ENCODE data around the gene RIMKLA.

DNA sequence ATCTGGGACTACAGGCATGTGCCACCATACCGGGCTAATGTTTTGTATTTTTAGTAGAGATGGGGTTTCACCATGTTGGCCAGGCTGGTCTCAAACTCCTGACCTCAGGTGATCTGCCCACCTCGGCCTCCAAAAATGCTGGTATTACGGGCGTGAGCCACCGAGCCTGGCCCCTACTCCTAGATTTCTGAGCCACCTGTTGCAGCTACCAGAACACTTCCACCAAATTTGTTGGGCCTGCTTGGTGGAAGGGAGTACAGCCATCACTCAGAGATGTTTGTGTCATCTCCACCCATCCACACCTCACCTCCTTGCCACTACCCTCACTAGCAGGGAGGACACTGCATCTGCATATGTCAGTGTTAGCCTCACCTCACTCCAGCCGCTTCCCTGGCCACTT lies 5.5 kb downstream of the RIMKLA start:
- TF ChIP-seq, protein P1, sequence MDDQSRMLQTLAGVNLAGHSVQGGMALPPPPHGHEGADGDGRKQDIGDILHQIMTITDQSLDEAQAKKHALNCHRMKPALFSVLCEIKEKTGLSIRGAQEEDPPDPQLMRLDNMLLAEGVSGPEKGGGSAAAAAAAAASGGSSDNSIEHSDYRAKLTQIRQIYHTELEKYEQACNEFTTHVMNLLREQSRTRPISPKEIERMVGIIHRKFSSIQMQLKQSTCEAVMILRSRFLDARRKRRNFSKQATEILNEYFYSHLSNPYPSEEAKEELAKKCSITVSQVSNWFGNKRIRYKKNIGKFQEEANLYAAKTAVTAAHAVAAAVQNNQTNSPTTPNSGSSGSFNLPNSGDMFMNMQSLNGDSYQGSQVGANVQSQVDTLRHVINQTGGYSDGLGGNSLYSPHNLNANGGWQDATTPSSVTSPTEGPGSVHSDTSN (IDR thresholded peaks at IDR 0.05; ENCODE audit: insufficient replicate concordance, low read depth, low read length), result no peak
- TF ChIP-seq, protein P2, sequence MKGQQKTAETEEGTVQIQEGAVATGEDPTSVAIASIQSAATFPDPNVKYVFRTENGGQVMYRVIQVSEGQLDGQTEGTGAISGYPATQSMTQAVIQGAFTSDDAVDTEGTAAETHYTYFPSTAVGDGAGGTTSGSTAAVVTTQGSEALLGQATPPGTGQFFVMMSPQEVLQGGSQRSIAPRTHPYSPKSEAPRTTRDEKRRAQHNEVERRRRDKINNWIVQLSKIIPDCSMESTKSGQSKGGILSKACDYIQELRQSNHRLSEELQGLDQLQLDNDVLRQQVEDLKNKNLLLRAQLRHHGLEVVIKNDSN (IDR thresholded peaks at IDR 0.05; ENCODE audit: borderline replicate concordance, extremely low read length, insufficient read depth, low read depth, low read length), result no peak
- TF ChIP-seq, protein P3, sequence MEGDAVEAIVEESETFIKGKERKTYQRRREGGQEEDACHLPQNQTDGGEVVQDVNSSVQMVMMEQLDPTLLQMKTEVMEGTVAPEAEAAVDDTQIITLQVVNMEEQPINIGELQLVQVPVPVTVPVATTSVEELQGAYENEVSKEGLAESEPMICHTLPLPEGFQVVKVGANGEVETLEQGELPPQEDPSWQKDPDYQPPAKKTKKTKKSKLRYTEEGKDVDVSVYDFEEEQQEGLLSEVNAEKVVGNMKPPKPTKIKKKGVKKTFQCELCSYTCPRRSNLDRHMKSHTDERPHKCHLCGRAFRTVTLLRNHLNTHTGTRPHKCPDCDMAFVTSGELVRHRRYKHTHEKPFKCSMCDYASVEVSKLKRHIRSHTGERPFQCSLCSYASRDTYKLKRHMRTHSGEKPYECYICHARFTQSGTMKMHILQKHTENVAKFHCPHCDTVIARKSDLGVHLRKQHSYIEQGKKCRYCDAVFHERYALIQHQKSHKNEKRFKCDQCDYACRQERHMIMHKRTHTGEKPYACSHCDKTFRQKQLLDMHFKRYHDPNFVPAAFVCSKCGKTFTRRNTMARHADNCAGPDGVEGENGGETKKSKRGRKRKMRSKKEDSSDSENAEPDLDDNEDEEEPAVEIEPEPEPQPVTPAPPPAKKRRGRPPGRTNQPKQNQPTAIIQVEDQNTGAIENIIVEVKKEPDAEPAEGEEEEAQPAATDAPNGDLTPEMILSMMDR (IDR thresholded peaks at IDR 0.05 in 2 of 3, conservative IDR thresholded peaks at IDR 0.05 in 1 of 3; ENCODE audit: control insufficient read depth in 2 of 3, extremely low read depth in 1 of 3, insufficient read depth in 1 of 3, low read depth in 3 of 3, low read length in 3 of 3), result no peak
- TF ChIP-seq CEBPB (IDR thresholded peaks at IDR 0.05; ENCODE audit: borderline replicate concordance in 1 of 2, low read depth in 2 of 2, low read length in 2 of 2) (no peak), EGR1 (IDR thresholded peaks at IDR 0.05; ENCODE audit: borderline replicate concordance in 1 of 2, low read depth in 2 of 2, low read length in 2 of 2) (no peak), EP300 (IDR thresholded peaks at IDR 0.05; ENCODE audit: borderline replicate concordance in 1 of 2, control insufficient read depth in 1 of 2, low read depth in 2 of 2, low read length in 2 of 2) (no peak), TARDBP (IDR thresholded peaks at IDR 0.05; ENCODE audit: borderline replicate concordance) (no peak), JUND (IDR thresholded peaks at IDR 0.05; ENCODE audit: low read depth, low read length) (no peak), EED (IDR thresholded peaks at IDR 0.05; ENCODE audit: low read depth) (no peak), CBFB (IDR thresholded peaks at IDR 0.05; ENCODE audit: low read depth) (no peak), BHLHE40 (IDR thresholded peaks at IDR 0.05; ENCODE audit: borderline replicate concordance in 1 of 2, low read depth in 2 of 2, low read length in 1 of 2) (no peak)
- TF ChIP-seq, protein P4, sequence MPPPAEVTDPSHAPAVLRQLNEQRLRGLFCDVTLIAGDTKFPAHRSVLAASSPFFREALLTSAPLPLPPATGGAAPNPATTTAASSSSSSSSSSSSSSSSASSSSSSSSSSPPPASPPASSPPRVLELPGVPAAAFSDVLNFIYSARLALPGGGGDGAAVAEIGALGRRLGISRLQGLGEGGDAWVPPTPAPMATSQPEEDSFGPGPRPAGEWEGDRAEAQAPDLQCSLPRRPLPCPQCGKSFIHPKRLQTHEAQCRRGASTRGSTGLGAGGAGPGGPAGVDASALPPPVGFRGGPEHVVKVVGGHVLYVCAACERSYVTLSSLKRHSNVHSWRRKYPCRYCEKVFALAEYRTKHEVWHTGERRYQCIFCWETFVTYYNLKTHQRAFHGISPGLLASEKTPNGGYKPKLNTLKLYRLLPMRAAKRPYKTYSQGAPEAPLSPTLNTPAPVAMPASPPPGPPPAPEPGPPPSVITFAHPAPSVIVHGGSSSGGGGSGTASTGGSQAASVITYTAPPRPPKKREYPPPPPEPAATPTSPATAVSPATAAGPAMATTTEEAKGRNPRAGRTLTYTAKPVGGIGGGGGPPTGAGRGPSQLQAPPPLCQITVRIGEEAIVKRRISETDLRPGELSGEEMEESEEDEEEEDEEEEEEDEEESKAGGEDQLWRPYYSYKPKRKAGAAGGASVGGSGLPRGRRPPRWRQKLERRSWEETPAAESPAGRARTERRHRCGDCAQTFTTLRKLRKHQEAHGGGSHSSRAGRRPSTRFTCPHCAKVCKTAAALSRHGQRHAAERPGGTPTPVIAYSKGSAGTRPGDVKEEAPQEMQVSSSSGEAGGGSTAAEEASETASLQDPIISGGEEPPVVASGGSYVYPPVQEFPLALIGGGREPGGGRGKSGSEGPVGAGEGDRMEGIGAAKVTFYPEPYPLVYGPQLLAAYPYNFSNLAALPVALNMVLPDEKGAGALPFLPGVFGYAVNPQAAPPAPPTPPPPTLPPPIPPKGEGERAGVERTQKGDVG (CRISPR knock-in tag; IDR thresholded peaks at IDR 0.05), result no peak
- TF ChIP-seq, protein P5, sequence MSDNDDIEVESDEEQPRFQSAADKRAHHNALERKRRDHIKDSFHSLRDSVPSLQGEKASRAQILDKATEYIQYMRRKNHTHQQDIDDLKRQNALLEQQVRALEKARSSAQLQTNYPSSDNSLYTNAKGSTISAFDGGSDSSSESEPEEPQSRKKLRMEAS (IDR thresholded peaks at IDR 0.05; ENCODE audit: low read depth, low read length), result no peak

Measured in GM12878 (cell line).